Sigmoid colon (tissue), 7 donors: ENCODE results near the gene DOCK9. TPM values are rescaled to one million over a fixed set of nuclear protein-coding genes. Genes with fewer than 3 reads are reported as not detected.

Experiments
- DNase-seq: peaks from one replicate; pipeline ENCODE4 v3.0.0-alpha.2; 2019
- H3K27ac ChIP-seq, 4 donors: fragments of 200-600 bp; sonication (generic); one replicate each; pipeline ENCODE4 v1.5.1; 2016 to 2019; ENCODE audit warnings: mild to moderate bottlenecking in 1 of 4
- H3K27me3 ChIP-seq, 3 donors: fragments of 200-600 bp; sonication (generic); one replicate each; pipeline ENCODE4 v1.5.1; 2019; ENCODE audit warnings: mild to moderate bottlenecking in 1 of 3
- H3K36me3 ChIP-seq, 4 donors: fragments of 200-600 bp; sonication (generic); one replicate each; pipeline ENCODE4 v1.5.1; 2016 to 2019
- H3K4me1 ChIP-seq, 4 donors: fragments of 200-600 bp; sonication (generic); one replicate each; pipeline ENCODE4 v1.5.1; 2017 to 2019
- H3K4me3 ChIP-seq, 4 donors: fragments of 200-600 bp; sonication (generic); one replicate each; pipeline ENCODE4 v1.5.1; 2017 to 2019; ENCODE audit warnings: mild to moderate bottlenecking in 2 of 4, moderate library complexity in 1 of 4
- H3K9me3 ChIP-seq, 4 donors: fragments of 200-600 bp in 3 of 4; sonication (generic) in 3 of 4; one replicate each; pipeline versions ENCODE4 v1.5.1 to v1.6.1; 2013 to 2019
- EP300 ChIP-seq, 4 donors: sonication (generic); formaldehyde crosslinking; IDR thresholded peaks; one replicate each; pipeline ENCODE4 v1.6.1; 2017; ENCODE audit warnings: antibody characterized with exemption in 4 of 4
- POLR2A ChIP-seq, 2 donors: fragments of 450-650 bp; IDR thresholded peaks; one replicate each; pipeline ENCODE4 v1.6.1; 2016; ENCODE audit warnings: antibody characterized with exemption in 2 of 2, mild to moderate bottlenecking in 2 of 2, moderate library complexity in 2 of 2
- POLR2AphosphoS5 ChIP-seq, 4 donors: sonication (generic); formaldehyde crosslinking; IDR thresholded peaks; one replicate each; pipeline ENCODE4 v1.6.1; 2017; ENCODE audit warnings: antibody characterized with exemption in 4 of 4
- WGBS, 2 donors: extraction: QIAGEN DNeasy Blood & Tissue Kit; methylation state at CpG; one replicate each; pipeline ENCODE4 v1.1.7; 2013; 5-methylcytosine and 5-hydroxymethylcytosine counted together
- intact Hi-C: fragments of 100-400 bp; cut with DNase I; formaldehyde crosslinking; loops from one replicate; pipeline ENCODE4 v1.15.1; 2023
- polyA plus RNA-seq, 3 donors: library from polyadenylated mRNA; stranded (reverse); fragments of 200-250 nt; gene quantifications; one replicate each; pipeline ENCODE4 v1.2.3, GENCODE V29; 2013
- total RNA-seq, 4 donors: library from RNA; depleted of rRNA; stranded (reverse); fragments of >200 nt; gene quantifications; one replicate each; pipeline ENCODE4 v1.1.0, GENCODE V29; 2016
- TF ChIP-seq, protein P1 (sequence below), 4 experiments: fragments of 450-650 bp in 3 of 4; fragments of 200-600 bp in 1 of 4; IDR thresholded peaks; one replicate each; pipeline ENCODE4 v1.5.1; 2016 to 2019; ENCODE audit warnings: antibody characterized with exemption in 4 of 4, mild to moderate bottlenecking in 3 of 4, moderate library complexity in 2 of 4
- donor health status: healthy with polysubstance abuse.
- donor health status: Bipolar disorder and iron deficiency.
- donor health status: healthy.

DOCK9 gene
- total and polyA plus RNA-seq, 7 donors = 10.8 to 126 (median 60.4) TPM

- peaks cover 0 to 19% (median 0%) of the 10 kb centered on the region in 4 donors for H3K4me1 ChIP-seq
- H3K9me3 ChIP-seq = no peaks in the 10 kb centered on the region
- intact Hi-C loops = no loop called here
- 89 to 94% methylated on average over 6 of the region's 6 CpGs for WGBS, 2 donors
- peaks cover 0 to 60% (median 10%) of the 10 kb centered on the region in 4 donors for H3K36me3 ChIP-seq
- no peak overlapping the region for H3K27ac ChIP-seq
- no peaks in the 10 kb centered on the region for H3K27me3 ChIP-seq
- no peak for DNase-seq
- no peak overlapping the region for H3K4me3 ChIP-seq
- TF ChIP-seq, protein P1, sequence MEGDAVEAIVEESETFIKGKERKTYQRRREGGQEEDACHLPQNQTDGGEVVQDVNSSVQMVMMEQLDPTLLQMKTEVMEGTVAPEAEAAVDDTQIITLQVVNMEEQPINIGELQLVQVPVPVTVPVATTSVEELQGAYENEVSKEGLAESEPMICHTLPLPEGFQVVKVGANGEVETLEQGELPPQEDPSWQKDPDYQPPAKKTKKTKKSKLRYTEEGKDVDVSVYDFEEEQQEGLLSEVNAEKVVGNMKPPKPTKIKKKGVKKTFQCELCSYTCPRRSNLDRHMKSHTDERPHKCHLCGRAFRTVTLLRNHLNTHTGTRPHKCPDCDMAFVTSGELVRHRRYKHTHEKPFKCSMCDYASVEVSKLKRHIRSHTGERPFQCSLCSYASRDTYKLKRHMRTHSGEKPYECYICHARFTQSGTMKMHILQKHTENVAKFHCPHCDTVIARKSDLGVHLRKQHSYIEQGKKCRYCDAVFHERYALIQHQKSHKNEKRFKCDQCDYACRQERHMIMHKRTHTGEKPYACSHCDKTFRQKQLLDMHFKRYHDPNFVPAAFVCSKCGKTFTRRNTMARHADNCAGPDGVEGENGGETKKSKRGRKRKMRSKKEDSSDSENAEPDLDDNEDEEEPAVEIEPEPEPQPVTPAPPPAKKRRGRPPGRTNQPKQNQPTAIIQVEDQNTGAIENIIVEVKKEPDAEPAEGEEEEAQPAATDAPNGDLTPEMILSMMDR (IDR thresholded peaks at IDR 0.05) = no peak
- no peak for TF ChIP-seq POLR2AphosphoS5 (IDR thresholded peaks at IDR 0.05)
- TF ChIP-seq EP300 (IDR thresholded peaks at IDR 0.05) = no peak
- TF ChIP-seq POLR2A (IDR thresholded peaks at IDR 0.05) = no peak
Measured at GRCh38 chr13:98854448-98854847, 123.4 kb downstream of the DOCK9 start.

DNA sequence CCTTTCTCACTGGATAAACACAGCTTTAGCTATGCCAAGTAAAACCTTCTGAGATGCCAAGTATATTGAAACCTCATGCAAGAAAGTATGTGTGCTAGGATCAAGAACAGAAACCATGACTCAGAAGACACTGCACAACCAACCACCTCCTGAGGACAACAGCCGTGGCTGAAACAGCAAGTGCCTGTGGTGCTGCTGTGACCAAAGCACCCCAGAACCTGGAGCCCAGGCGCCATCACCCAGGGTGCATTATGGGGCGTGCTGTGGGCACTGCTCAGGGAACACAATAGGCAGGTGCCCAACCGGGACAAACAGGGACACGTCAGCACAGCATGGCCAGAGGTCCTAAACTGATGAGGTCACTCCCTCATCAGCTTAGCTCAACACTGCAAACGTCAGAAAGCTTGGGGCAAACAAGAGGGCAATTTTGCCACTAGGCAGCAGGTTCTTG lies 124.1 kb downstream of the DOCK9 start:
- TF ChIP-seq POLR2A (IDR thresholded peaks at IDR 0.05) (no peak), POLR2AphosphoS5 (IDR thresholded peaks at IDR 0.05) (no peak), EP300 (IDR thresholded peaks at IDR 0.05) (no peak)
- TF ChIP-seq, protein P1 (IDR thresholded peaks at IDR 0.05) = no peak
- Histone ChIP-seq H3K36me3 (peaks cover 0 to 53% (median 10%) of the 10 kb centered on the region in 4 donors), H3K9me3 (no peaks in the 10 kb centered on the region), H3K27ac (peak overlapping the region in 2 of 4 donors; percentile 15 to 46), H3K4me3 (no peak overlapping the region), H3K4me1 (peaks cover 0 to 19% (median 0%) of the 10 kb centered on the region in 4 donors), H3K27me3 (no peaks in the 10 kb centered on the region)
- 75 to 84% methylated on average over 6 of the region's 6 CpGs for WGBS, 2 donors
- DNase-seq = no peak
- intact Hi-C loops = no loop called here

DNA sequence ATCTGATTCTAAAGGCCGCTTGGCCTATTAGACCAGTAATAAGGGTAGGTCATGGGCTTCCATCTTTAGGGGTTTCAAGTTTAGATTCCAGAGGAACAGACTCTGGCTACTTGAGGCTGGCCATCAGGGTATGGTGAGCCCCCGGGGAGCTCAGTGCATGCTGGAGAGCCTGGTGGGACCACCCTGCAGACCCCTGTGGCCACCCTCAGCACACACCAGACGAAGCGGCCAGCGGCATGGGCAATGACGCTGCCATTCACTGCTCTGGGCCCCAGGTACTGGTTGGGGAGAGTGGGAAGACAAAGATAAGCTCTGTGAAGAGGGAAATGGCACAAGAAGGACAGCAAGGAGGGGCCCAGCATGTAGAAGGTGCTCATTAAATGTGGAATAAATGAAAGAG lies 126.6 kb downstream of the DOCK9 start:
- no peaks in the 10 kb centered on the region for H3K27me3 ChIP-seq
- H3K4me1 ChIP-seq = peaks cover 0 to 19% (median 0%) of the 10 kb centered on the region in 4 donors
- no peaks in the 10 kb centered on the region for H3K9me3 ChIP-seq
- TF ChIP-seq POLR2AphosphoS5 (IDR thresholded peaks at IDR 0.05) (no peak), EP300 (IDR thresholded peaks at IDR 0.05) (no peak), POLR2A (IDR thresholded peaks at IDR 0.05) (no peak)
- TF ChIP-seq, protein P1 (IDR thresholded peaks at IDR 0.05) = no peak
- no peak for DNase-seq
- intact Hi-C loops = no loop called here
- 97 to 98% methylated on average over 6 of the region's 6 CpGs for WGBS, 2 donors
- H3K27ac ChIP-seq = no peak overlapping the region
- H3K36me3 ChIP-seq = peaks cover 0 to 61% (median 10%) of the 10 kb centered on the region in 4 donors
- H3K4me3 ChIP-seq = no peak overlapping the region

DNA sequence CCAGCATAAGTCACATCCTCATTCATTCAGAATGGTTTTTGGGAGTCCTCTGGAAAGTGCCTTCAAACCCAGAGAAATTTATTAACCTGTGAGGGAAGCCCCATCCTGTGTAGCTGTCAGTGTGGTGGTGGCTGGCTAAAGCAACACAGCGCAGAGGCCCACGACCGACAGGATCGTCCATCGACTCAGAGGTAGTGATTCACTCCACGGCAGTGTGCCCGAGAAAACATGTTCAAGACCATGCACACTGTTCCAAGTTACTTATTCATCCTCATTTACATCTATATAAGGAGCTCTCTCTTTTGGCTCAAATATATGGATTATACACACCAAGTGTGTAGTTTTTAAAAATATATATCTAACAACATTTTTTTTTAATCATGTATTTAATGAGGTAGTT lies 129.1 kb downstream of the DOCK9 start:
- Histone ChIP-seq H3K4me3 (no peak overlapping the region), H3K4me1 (peaks cover 0 to 14% (median 0%) of the 10 kb centered on the region in 4 donors), H3K27me3 (no peaks in the 10 kb centered on the region), H3K9me3 (no peaks in the 10 kb centered on the region), H3K27ac (no peak overlapping the region), H3K36me3 (peaks cover 0 to 62% (median 6%) of the 10 kb centered on the region in 4 donors)
- WGBS, 2 donors = 93 to 96% methylated on average over 7 of the region's 7 CpGs
- intact Hi-C loops = no loop called here
- no peak for TF ChIP-seq EP300 (IDR thresholded peaks at IDR 0.05)
- TF ChIP-seq, protein P1 (IDR thresholded peaks at IDR 0.05) = no peak
- TF ChIP-seq POLR2A (IDR thresholded peaks at IDR 0.05) = no peak
- TF ChIP-seq POLR2AphosphoS5 (IDR thresholded peaks at IDR 0.05) = no peak
- DNase-seq = no peak

GRCh38 chr13:98847780-98848179 lies 130.1 kb downstream of the DOCK9 start:
- Histone ChIP-seq H3K36me3 (peaks cover 0 to 60% (median 6%) of the 10 kb centered on the region in 4 donors), H3K9me3 (no peaks in the 10 kb centered on the region), H3K4me1 (peaks cover 0 to 4% (median 0%) of the 10 kb centered on the region in 4 donors), H3K4me3 (no peak overlapping the region), H3K27me3 (no peaks in the 10 kb centered on the region), H3K27ac (no peak overlapping the region)
- TF ChIP-seq POLR2A (IDR thresholded peaks at IDR 0.05) (no peak), POLR2AphosphoS5 (IDR thresholded peaks at IDR 0.05) (no peak), EP300 (IDR thresholded peaks at IDR 0.05) (no peak)
- TF ChIP-seq, protein P1 (IDR thresholded peaks at IDR 0.05) = no peak
- intact Hi-C loops = no loop called here
- WGBS, 2 donors = 71 to 74% methylated on average over 5 of the region's 5 CpGs
- DNase-seq = no peak
